Measurements from ENCODE around the gene CXXC5.
"Not testable (repeated sequence)": the region's sequence is repeated elsewhere in the genome, so short reads cannot be mapped to it uniquely, and the experiment has no call there.

CXXC5 gene
- 1.2 to 1.5 reads per million in 2 donors for total RNA-seq

GRCh38 chr5:139648205-139649081, at the start of gene CXXC5:
CXXC5 (plus strand) TSS chr5:139648349; CDS start chr5:139680524, 32,175 bp downstream.
- DNase-seq, result no peak

GRCh38 chr5:139598601-139598965, 49.6 kb upstream of the CXXC5 start:
- not testable (repeated sequence) for DNase-seq

- DNase-seq, result no peak
Observed at GRCh38 chr5:139600336-139600949, 47.7 kb upstream of the CXXC5 start.

- DNase-seq, result no peak
Observed at GRCh38 chr5:139601429-139601828, 46.7 kb upstream of the CXXC5 start.

- not testable (repeated sequence) for DNase-seq
Observed at GRCh38 chr5:139601948-139602347, 46.2 kb upstream of the CXXC5 start.

- DNase-seq, result no peak
Observed at GRCh38 chr5:139605887-139606286, 42.3 kb upstream of the CXXC5 start.

- no peak for DNase-seq
Observed at GRCh38 chr5:139611703-139612584, 36.2 kb upstream of the CXXC5 start.

GRCh38 chr5:139619861-139620260, 28.3 kb upstream of the CXXC5 start:
- DNase-seq, result no peak

- not testable (repeated sequence) for DNase-seq
Observed at GRCh38 chr5:139625398-139625797, 22.8 kb upstream of the CXXC5 start.

- no peak for DNase-seq
Observed at GRCh38 chr5:139630855-139631254, 17.3 kb upstream of the CXXC5 start.

GRCh38 chr5:139631520-139632165, 16.5 kb upstream of the CXXC5 start:
- DNase-seq, result no peak

GRCh38 chr5:139633295-139634027, 14.7 kb upstream of the CXXC5 start:
- DNase-seq, result peak; percentile 56

GRCh38 chr5:139634028-139634325, 14.2 kb upstream of the CXXC5 start:
- no peak for DNase-seq

- no peak for DNase-seq
Observed at GRCh38 chr5:139634541-139634940, 13.6 kb upstream of the CXXC5 start.

GRCh38 chr5:139635191-139635590, 13.0 kb upstream of the CXXC5 start:
- no peak for DNase-seq

GRCh38 chr5:139635606-139636206, 12.4 kb upstream of the CXXC5 start:
- DNase-seq, result no peak

- peak; percentile 26 for DNase-seq
Observed at GRCh38 chr5:139636207-139636792, 11.8 kb upstream of the CXXC5 start.

GRCh38 chr5:139636975-139637408, 11.2 kb upstream of the CXXC5 start:
- no peak for DNase-seq

- peak; percentile 26 for DNase-seq
Observed at GRCh38 chr5:139637438-139638089, 10.6 kb upstream of the CXXC5 start.

GRCh38 chr5:139638090-139638735, 9.9 kb upstream of the CXXC5 start:
- DNase-seq, result no peak
